DMS53 treated with DMSO at 0.1 percent for 48 hours (cell line): Measurements from ENCODE around the gene CCT6A.
"Not testable (repeated sequence)": the region's sequence is repeated elsewhere in the genome, so short reads cannot be mapped to it uniquely, and the experiment has no call there.

Source experiments
- DNase-seq: peaks from one replicate; lab custom pipeline; 2025; ENCODE audit not compliant: unreplicated experiment; lab: John Stamatoyannopoulos, UW

Gene CCT6A

DNA sequence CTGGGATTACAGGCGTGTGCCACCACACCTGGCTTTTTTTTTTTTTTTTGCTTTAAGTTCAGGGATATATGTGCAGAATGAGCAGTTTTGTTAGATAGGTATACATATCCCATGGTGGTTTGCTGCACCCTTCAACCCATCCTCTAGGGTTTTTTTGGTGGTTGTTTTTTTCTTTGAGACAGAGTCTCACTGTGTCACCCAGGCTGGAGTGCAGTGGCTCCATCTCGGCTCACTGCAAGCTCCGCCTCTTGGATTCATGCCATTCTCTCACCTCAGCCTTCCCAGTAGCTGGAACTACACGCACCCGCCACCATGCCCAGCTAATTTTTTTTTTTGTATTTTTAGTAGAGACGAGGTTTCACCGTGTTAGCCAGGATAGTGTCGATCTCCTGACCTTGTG is 2.8 kb upstream of the CCT6A start:
- not testable (repeated sequence) for DNase-seq

- DNase-seq, result no peak
Observed at GRCh38 chr7:56051053-56051338, 569 bp upstream of the CCT6A start.

DNA sequence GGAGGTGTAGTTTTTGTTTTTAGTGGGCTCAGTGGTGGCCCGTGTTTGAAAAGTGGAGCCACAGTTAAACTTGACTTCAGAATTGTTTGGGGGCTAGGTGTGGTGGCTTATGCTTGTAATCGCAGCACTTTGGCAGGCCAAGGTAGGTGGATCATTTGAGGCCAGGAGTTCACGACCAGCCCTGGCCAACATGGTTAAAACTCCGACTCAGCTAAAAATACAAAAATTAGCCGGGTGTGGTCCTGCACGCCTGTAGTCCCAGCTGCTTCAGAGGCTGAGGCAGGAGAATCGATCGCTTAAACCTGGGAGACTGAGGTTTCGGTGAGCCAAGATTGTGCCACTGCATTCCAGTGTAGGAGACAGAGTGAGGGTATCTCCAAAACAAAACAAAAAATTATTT is 1.8 kb downstream of the CCT6A start:
- no peak for DNase-seq

- DNase-seq, result no peak
Observed at GRCh38 chr7:56053993-56054392, 2.4 kb downstream of the CCT6A start.

DNA sequence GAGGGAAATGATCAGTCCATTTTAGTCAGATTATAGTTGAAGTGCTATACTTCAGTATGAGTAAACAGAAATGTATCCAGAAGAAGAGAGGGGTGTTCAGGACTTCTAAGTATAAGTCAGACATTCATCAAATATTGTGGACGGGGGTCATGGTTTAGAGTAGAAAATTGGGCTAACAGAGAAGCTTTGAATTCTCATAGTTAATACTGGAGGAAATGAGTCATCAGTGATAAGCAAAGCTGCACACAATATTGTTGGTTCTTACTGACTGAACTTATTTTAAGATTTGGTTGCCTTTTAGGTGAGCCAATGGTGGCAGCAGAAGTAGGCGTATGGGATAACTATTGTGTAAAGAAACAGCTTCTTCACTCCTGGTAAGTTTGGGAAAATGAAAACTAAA is 10.8 kb downstream of the CCT6A start:
- DNase-seq, result no peak

DNA sequence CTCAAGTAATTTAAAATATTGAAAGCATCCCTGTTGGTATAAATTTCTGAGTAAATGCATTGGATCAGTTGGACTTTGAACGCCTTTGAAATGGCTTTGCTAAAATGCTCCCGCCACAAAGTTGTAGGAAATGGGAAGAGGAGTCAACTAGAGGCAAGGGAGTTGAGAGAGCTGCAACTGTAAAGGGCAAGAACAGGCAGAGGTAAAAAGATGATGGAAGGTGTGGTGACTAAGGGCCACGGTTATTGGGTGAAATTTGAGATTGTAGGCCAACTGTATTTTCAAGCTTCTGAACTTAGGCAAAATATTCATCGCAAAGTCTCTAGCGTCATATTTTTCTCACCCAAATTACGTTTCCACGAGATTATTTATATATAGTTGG is 11.9 kb downstream of the CCT6A start:
- no peak for DNase-seq

- DNase-seq, result peak; percentile 67
Observed at GRCh38 chr7:56063882-56064625, 12.5 kb downstream of the CCT6A start, which contains the start of gene SUMF2. SUMF2 (plus strand) TSS chr7:56064286; CDS start chr7:56064312, 26 bp downstream.

DNA sequence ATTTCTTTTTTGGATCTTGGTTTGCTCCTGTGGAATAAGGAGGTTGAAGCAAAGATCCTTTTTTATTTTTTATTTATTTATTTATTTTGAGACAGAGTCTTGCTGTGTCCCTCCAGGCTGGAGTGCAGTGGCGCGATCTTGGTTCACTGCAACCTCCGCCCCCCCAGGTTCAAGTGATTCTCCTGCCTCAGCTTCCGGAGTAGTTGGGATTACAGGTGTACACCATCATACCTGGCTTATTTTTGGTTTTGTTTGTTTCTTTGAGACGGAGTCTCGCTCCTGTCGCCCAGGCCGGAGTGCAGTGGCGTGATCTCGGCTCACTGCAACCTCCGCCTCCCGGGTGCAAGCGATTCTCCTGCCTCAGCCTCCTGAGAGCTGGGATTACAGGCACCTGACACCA is 14.8 kb downstream of the CCT6A start:
- not testable (repeated sequence) for DNase-seq

DNA sequence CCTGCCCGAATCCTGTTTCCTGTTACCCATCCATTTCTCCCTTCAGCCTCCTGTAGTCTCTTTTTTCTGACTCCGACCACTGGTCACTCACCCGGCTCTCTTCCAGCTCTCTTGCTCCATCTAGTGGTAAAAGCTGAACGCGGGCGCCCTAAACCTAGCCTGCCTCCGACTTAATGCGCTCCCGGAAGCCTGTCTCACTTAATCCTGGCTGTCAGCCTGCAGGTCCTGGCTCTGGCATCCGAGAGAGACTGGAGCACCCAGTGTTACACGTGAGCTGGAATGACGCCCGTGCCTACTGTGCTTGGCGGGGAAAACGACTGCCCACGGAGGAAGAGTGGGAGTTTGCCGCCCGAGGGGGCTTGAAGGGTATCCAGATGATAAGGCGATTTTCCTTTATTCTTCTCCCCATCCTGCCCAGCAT is 22.8 kb downstream of the CCT6A start:
- peak; percentile 83 for DNase-seq

- no peak for DNase-seq
Observed at GRCh38 chr7:56077681-56078080, 26.1 kb downstream of the CCT6A start.

GRCh38 chr7:56078196-56078595 is 26.6 kb downstream of the CCT6A start:
- DNase-seq, result no peak

DNA sequence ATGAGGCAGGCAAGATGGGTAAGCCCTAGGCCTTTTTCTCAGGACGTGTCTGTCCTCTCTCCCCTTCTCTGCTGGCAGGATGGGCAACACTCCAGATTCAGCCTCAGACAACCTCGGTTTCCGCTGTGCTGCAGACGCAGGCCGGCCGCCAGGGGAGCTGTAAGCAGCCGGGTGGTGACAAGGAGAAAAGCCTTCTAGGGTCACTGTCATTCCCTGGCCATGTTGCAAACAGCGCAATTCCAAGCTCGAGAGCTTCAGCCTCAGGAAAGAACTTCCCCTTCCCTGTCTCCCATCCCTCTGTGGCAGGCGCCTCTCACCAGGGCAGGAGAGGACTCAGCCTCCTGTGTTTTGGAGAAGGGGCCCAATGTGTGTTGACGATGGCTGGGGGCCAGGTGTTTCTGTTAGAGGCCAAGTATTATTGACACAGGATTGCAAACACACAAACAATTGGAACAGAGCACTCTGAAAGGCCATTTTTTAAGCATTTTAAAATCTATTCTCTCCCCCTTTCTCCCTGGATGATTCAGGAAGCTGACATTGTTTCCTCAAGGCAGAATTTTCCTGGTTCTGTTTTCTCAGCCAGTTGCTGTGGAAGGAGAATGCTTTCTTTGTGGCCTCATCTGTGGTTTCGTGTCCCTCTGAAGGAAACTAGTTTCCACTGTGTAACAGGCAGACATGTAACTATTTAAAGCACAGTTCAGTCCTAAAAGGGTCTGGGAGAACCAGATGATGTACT is 28.1 kb downstream of the CCT6A start:
- peak; percentile 87 for DNase-seq

GRCh38 chr7:56080726-56081435 is 29.3 kb downstream of the CCT6A start:
- not testable (repeated sequence) for DNase-seq

DNA sequence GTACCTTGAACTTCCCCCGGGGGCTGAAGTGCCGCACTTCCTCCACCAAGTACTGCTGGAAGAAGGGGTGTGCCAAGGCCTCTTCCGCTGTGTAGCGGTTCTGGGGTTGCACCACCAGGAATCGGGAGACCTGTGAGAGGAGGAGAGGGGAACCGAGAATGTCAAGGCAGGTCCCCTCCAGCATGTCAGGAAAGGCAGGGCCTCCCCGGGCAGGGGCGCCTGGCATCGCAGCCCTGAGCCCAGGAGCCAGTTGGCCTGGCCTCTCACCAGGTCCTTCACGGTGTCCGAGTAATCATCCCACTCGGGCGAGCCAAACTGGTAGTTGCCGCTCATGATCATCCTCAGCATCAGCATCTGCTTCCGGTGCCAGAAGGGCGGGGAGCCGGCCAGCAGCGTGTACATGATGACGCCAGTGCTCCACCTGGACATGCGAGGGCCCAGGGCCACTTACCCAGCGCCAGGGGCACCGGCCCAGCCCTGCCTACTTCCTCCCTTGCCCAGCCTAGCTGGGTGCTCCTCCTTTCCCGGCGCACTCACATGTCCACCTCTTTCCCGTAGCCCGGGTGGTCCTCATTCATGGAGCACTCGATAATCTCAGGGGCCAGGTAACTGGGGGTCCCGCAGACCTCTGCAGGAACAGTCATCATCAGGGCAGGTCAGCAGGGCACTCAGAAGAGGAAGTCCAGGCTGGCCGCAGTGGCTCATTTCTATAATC is 30.2 kb downstream of the CCT6A start:
- no peak for DNase-seq

DNA sequence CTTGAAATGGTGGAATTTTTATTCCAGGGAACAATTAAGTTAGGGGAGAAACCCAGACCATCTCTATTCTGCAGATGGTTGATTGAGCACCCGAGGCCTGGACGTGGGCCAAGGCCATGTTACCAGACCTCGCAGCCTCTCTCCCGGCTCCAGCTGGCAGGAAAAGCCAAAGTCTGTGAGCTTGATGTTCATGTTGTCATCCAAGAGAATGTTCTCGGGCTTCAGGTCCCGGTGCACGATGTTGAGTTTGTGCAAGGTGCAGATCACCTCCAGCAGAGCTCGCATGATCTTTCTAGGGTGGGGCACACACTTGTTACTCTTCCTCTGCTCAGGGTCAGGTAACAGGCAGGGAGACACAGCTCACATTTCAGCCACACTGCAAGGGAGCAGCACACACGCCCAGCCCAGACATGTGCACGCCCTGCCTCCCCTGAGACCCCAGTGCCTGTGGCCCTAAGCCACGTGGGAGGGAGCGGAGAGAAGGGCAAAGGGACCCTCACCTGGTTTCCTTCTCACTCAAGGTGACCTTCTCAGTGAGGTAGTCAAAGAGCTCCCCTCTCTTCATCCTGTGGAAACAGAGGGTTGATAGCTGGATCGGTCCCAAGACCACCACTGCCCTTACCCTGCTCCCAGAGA is 31.7 kb downstream of the CCT6A start:
- DNase-seq, result no peak

- no peak for DNase-seq
Observed at GRCh38 chr7:56086761-56087160, 35.2 kb downstream of the CCT6A start.

DNA sequence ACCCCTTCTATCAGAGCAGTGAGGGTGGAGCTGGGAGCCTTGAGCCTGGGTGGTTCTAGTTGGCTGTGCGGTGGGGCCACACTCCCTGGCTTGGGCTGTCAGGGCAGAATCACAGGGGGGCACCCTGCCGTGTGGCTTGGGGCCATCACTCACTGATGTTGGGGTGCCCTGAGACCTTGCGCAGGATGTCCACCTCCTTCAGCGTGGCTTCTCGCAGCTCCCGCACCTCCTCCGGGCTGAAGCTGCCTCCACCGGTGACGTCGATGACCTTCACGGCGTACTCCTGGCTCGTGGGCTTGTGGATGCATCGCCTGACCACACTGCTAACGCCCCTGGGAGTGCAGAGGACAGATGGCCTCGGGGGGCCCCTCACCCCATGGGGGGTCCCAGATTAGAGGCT is 35.9 kb downstream of the CCT6A start:
- DNase-seq, result no peak

DNA sequence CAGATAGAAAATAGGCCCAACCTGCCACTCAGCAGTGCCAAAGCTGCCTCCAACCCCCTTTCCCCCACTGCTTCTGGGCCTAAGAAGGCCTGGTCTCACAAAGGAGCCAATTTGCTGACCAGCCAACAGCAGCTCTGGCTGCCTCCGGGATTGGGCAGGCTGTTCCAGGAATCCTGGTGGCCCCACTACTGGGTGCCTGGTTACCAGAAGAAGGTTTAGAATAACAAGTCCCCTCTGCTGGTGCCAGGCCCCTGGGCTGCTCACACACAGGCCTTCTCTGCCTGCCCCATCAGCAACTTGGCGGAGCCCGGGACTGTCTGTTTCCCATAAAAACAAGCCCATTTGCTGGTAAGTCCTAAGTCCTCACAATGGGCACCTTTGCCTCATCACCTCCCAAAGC is 40.0 kb downstream of the CCT6A start:
- no peak for DNase-seq

- not testable (repeated sequence) for DNase-seq
Observed at GRCh38 chr7:56092388-56092787, 40.8 kb downstream of the CCT6A start.

DNA sequence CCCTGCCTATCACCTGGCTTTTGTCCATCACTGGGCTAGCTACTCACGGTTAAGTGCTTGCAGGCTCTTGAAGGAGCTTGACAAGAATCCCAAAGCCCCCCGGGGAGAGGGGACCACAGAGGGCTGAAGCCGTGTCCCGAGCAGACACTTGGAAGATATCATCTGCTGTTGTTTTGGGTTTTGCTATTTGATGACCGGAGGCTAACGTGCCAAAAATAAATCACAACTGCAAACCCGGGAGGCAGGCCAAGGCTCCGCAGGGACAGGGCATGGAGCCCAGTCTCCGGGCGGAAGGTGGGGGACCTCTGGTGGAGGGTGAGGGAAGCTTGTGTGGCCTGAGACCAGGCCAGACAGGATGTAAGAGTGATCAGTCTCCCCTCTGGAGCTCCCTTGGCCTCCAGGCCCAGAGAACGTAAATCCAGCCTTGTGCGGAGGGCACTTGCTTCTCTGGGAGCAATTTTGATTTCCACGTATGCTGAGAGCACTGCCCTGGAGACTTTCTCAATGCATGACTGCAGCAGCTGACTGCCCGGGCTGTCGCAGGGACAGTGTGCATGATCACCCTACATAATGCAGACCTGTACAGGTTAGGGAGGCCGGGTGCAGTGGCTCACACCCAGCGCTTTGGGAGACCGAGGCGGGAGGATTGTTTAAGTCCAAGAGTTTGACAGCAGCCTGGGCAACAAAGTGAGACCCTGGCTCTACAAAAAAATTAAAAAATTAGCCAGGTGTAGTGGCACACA is 41.4 kb downstream of the CCT6A start, which contains the start of gene PHKG1:
Gene PHKG1 (minus strand): TSS at position 164 of the 743 bp plus-strand sequence. CDS start 4,011 bp downstream, outside the sequence.
- peak; percentile 11 for DNase-seq
